Epithelial cell of proximal tubule (primary cell): ENCODE data around the gene IRX3. TPM values are rescaled to one million over a fixed set of nuclear protein-coding genes. Genes with fewer than 3 reads are reported as not detected.

Experiments
- DNase-seq: peaks from one replicate; pipeline ENCODE4 v3.0.0-alpha.2; 2011; ENCODE audit warnings: low read depth
- H3K4me3 ChIP-seq: 2 replicates; pipeline ENCODE4 v1.5.1; 2011; ENCODE audit warnings: low read depth, mild to moderate bottlenecking, low read length
- total RNA-seq: library from RNA; depleted of rRNA; stranded (reverse); fragments of >200 nt; gene quantifications from 2 replicates; pipeline ENCODE4 v1.2.3, GENCODE V29; 2015
- TF ChIP-seq, protein P1 (sequence below): conservative IDR thresholded peaks from 2 replicates; pipeline ENCODE4 v1.5.1; 2012; ENCODE audit warnings: low read depth, mild to moderate bottlenecking, low read length

Gene IRX3
- total RNA-seq, 1 donor from 2014 or later: 28.7 TPM

DNA sequence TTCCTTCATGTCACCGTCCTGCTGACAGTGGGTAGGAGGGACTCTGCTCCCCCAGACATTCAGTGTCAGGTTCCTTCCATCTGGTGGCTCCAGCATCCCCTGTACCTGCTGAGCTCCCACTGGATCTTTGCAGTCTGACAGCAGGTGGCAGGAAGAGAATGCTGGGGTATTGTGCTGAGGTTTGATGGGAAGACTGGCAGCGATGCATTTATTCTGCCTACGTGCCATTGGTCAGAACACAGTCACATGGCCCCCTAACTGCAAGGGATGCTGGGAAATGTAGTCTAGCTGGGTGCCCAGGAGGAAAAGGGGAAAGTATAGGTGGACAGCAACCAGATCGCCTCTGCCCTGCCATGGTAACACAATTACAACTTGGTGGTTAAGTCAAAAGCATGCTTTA lies 44.4 kb downstream of the IRX3 start:
- TF ChIP-seq, protein P1, sequence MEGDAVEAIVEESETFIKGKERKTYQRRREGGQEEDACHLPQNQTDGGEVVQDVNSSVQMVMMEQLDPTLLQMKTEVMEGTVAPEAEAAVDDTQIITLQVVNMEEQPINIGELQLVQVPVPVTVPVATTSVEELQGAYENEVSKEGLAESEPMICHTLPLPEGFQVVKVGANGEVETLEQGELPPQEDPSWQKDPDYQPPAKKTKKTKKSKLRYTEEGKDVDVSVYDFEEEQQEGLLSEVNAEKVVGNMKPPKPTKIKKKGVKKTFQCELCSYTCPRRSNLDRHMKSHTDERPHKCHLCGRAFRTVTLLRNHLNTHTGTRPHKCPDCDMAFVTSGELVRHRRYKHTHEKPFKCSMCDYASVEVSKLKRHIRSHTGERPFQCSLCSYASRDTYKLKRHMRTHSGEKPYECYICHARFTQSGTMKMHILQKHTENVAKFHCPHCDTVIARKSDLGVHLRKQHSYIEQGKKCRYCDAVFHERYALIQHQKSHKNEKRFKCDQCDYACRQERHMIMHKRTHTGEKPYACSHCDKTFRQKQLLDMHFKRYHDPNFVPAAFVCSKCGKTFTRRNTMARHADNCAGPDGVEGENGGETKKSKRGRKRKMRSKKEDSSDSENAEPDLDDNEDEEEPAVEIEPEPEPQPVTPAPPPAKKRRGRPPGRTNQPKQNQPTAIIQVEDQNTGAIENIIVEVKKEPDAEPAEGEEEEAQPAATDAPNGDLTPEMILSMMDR: no peak
- H3K4me3 ChIP-seq: no peak overlapping the region
- DNase-seq: no peak

DNA sequence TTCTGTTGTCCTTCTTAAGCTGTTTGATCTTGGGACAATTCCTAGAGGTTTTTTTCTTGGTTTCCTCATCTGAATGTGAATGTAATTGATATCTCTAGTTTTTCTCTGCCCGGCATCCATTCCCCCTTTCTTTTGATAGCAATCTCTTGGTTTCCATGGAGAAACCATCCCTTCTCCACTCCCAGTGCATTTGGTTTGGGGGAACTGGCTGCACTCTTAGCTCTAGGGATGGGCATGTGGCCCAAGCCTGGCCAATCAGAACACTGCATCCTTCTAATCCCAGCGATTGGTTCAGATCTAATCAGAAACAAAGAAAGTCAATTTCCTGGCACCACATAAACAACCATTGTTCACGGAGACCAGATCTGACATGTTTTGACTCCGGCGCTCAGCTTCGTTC lies 45.1 kb downstream of the IRX3 start:
- TF ChIP-seq, protein P1: no peak
- no peak overlapping the region for H3K4me3 ChIP-seq
- no peak for DNase-seq

DNA sequence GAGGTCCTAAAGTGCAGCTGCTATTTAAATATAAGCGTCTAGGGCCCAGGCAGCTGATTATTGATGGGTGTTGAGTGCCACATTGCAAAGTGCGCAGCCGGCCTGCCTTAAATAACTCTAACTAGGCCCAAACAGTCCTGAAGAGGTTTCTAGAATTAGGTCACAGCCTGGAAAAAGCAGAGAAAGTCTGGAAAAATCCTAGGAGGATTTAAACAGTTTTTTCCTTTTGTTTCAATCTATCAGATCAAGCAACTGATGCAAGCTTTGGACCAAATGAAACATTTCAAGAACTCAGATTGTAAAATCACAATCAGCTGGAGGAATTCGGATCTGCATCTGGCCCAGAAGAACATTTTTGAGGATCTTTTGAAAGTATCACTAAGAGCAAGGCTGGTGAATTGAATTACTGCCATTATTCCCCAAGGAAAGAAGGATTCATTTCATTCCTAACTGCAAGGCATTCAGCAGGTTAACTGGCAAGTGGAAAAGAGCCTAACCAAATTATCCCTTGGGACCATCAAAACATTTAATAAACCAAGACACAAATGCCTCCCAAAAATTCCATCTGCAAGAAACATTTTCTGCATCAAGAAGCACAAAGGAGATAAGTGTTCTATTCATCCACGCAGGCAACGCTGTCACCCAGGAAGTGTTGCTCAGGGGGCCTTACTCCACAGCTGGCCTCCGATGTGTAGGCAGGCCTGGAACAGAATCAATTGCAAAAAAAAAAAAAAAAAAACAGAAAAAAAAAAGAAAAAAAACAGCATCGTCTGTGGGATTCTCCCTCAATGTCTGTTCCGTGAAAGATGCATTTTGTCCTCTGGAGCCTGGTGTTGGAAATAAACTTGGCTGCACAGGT lies 46.1 kb downstream of the IRX3 start:
- TF ChIP-seq, protein P1: no peak
- DNase-seq: no peak

DNA sequence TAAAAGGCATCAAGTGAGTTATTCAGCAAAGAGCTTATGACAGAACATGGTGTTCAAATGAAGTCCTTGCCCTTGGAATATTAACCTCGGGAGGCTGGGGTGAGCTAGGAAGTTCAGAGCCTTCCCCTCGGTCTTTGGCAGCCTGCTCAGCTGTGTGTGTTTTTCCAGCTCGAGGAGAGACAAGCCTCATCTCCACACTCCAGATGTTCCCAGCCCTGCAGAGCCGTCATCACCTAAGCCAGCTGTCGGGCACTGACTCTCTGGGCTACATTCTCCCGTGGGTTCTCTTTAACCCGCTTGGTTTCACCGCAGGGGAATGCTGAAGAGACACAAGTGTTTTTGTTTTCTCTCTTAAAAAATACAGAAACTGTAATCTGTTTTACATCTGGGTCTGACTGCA lies 47.1 kb downstream of the IRX3 start:
- TF ChIP-seq, protein P1: no peak

More for the DNA sequence above, 46.1 kb downstream of the IRX3 start:
- no peak overlapping the region for H3K4me3 ChIP-seq

DNA sequence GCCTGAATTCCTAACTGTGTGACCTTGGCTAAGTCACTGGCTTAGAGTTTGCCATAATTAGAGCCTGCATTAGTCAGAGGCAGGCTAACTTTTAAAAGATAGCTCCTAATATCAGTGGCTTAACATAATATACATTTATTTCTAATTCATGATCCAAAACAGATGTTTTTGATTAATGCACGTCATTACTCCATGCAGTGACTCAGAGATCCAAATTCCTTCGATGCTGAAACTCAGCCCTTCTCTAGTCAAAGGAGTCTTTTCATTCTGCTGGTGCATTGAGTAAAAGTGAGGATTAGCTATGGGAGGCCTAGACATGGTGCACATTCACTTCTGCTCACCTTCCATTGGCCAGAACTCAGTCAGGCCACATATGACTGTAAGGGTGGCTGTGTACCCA lies 49.8 kb downstream of the IRX3 start:
- H3K4me3 ChIP-seq: no peak overlapping the region
- TF ChIP-seq, protein P1: no peak
- DNase-seq: no peak

More for the DNA sequence above, 47.1 kb downstream of the IRX3 start:
- H3K4me3 ChIP-seq: no peak overlapping the region
- no peak for DNase-seq

DNA sequence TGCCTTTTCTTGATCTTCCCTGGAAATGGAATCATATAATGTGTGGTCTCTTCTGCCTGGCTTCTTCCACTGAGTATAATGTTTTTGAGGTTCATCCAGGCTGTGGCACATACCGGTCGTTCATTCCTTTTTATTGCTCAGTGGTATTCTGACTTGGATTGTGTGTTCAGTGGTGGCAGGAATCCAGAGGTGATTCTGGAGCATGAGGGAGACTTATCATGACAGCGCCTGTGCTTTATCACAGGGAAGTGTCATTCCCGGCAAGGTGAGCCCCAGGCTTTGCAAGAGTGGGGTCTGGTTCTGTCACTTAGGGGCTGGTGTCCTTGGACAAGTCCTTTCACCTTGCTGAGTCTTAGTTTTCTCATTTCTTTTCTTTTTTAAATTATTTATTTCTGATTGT lies 53.0 kb downstream of the IRX3 start:
- no peak for DNase-seq
- TF ChIP-seq, protein P1: no peak
- H3K4me3 ChIP-seq: no peak overlapping the region
